Measurements from ENCODE around the gene OSBP2.

OSBP2 gene

DNA sequence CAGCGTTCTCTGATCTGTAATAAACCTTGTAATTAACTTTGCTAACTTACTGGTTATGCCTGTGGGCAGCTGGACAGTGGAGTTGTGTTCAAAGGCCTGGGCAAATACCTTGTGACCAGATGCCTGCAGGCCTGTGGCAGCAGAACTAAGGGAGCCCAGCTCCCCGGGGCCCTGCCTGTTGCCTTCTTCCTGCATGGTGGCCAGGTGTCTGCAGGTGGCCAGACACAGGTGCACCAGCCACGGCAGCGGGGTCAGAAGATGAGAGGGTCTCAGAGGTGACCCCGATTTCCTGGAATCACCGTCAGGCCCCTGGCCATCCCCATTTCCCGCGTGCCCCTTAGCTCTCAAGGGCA is 127.2 kb downstream of the OSBP2 start:
- FAIRE-seq: no peak

DNA sequence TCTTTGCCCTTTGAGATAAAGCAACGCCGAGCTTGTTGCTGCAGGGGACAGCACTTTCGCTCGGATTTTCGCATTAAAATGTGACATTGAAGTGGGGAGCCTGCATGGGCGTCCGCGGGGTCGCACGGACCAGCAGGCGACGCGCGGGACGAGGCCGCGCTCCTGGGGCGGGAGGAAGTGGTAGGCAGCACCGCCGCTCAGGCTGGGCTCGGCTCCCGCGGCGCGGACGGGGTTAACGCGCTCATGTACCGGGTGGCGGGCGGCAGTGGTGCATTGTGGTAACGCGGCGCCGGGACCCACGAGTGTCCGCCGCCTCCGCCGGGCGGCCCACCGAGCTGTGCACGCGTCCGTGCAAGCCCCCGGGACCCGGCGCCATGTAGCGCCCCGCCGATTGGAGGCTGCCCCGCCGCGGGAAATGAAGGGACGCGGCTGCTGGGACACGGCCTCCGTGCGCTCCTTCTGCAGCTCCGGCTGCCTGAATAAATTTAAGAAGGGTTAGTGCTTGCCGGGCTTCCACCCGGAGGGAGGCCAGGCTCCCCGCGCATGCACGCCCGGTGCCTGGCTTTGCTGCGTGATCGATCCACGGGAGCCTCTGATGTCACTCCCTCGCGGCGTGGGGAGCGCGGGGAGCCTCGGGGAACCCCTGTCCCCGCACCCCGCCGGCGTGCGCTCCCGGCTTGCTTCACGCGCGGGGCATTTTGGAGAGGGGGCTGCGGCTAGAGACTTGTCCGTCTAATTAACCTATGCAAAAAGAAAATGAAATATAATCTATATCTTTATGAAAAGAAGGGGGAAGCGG is 127.7 kb downstream of the OSBP2 start:
- FAIRE-seq: no peak

GRCh38 chr22:30823015-30823370 is 128.3 kb downstream of the OSBP2 start:
- FAIRE-seq: no peak

- no peak for FAIRE-seq
These were observed 129.4 kb downstream of the OSBP2 start for GRCh38 chr22:30824096-30824495.

GRCh38 chr22:30824711-30825110 is 130.0 kb downstream of the OSBP2 start:
- no peak for FAIRE-seq

DNA sequence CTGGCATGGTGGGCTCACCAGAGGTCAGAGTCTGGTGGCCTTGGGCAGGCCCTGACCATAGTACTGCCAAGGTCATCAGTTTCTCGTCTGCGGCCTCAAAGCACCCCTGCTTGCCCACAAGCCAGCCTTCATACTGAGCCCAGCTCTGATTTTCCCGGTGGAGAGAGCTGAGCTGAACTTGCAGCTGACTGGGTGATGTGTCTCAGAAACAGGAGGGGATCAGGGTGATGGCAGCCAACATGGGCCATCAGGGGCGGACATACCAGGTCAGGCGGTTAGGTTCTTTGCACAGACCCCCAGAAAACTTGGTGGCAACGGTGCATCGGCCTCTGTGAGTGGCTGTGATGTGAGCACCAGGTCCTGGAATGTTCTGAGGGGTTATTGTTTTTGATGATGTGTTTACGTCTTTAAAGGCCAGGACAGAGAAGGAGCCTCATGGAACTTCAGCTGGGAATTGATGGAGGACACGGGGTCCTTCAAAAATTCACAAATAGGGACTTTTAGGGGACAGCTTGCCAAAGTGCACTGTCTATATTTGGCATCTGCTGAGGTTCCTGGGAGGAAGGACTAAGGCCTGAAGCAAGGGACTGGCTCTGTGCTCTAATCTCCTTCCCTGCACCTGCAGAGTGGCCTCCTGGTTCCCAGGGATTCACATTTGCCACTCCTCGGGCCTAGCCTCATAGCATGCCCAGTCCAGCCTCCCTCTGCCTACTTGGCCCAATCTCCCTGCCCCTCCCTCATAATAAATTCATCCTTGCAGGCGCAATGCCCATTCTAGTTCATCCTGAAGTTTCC is 131.2 kb downstream of the OSBP2 start:
- FAIRE-seq: no peak

DNA sequence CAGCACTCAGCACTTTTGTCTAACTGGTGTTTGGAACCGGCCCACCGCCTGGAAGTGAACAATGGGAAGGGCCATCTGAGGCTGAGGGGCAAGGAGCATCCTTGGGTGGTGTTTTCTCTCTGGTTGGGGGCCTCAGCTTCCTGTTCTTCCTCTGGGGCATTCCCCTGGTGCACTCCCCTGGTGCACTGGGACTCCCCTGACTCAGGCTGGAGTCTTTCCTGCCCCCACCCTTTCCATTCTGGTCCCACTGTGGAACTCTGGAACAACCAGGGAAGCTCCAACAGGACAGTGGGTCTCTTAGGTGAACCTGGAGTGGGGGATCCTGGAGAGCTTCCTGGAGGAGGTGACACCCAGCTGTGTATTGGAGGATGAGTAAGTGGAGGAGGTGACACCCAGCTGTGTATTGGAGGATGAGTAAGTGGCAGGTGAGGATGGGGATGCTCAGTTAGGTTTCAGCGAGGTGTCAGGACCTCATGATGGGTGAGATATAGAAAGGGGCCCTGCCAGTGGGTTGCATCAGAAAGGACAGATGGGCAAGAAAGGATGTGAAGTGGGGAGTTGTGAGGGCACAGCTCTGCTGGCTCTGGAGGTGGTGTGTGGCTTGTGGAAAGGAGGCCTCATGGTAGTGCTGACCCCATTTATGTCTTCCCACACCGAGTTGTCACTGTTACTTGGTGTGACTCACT is 132.1 kb downstream of the OSBP2 start:
- FAIRE-seq: no peak

DNA sequence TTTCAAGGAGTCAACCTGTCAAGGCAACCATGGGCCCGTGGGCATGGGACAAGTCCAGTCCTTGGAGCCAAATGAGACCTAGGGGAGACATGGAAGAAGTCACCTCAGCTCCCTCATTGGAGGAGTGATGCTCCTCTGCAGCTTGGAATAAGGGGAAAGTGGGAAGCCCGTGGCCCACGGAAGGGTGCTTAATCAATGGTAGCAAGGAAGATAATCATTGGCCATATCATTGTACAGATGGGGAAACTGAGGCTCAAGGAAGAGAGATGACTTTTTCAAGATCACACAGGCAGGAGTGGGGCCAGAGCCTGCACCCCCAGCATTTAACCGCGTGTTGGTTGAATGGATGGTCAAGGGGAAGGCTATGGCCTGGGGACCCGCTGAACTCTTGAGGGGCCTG is 133.0 kb downstream of the OSBP2 start:
- no peak for FAIRE-seq

DNA sequence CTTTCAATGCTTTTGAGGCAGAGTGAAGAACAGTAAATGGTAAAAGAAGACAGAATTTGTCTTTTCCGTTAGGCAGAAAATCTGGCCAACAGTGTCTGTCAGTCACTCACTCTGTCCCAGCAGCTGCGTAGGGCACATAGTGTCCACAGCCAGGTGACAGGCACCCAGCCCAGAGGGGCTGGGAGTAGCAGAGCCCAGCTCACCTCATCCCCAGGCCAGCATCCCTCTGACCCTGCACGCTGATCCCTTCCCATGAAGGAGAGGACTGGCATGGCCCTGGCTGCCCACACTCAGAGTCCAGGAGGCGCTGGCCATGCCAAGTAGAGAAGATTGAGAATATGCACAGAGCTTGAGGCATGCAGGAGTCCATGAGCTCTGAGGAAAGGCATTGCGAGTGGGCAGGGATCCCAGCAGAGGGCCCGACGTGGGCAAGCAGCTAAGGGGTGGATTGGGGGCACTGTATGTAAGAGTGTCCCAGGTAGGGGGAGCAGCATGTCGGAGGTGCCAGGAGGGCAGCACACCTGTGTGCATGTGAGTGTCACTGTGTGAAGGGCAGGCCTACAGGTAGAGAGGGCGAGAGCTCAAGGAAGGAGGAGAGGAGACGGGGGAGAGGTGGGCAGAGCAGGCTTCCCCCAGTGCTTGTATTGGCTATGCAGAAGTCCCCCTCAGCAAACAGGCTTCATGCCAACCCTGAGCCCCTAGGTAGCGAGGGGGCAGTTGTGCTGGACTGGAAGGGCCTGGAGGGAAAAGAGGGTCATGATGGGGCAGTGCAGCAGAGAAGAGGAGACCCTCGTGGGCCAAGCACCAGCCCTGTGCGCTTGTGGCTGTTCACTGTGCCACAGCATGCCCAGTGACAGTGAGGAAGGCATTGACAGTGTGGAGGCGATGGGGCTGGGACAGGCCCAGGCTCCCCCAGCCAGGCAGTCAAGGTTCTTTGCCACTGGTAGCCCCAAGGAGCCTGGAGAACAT is 133.8 kb downstream of the OSBP2 start:
- no peak for FAIRE-seq

GRCh38 chr22:30829901-30830550 is 135.4 kb downstream of the OSBP2 start:
- FAIRE-seq: no peak

DNA sequence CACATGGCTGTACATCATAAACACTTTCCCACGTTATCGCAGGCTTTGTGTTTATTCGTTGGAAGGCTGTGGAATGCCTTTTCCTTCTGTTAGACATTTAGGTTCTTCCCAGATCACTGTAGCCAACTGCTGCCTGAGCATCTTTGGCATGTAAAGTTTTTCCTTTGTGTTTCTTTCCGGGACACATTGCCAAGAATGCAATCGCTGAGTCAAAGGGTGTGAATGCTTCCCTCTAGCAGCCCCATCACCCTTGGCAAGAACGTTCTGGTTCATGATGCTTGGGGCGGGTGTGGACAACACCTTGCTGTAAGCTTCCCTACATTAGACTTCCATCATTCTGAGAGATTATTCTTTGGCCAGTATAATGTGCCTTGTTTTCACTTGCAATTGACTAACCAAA is 136.2 kb downstream of the OSBP2 start:
- FAIRE-seq: no peak

- no peak for FAIRE-seq
These were observed 137.8 kb downstream of the OSBP2 start for GRCh38 chr22:30832407-30832987.

DNA sequence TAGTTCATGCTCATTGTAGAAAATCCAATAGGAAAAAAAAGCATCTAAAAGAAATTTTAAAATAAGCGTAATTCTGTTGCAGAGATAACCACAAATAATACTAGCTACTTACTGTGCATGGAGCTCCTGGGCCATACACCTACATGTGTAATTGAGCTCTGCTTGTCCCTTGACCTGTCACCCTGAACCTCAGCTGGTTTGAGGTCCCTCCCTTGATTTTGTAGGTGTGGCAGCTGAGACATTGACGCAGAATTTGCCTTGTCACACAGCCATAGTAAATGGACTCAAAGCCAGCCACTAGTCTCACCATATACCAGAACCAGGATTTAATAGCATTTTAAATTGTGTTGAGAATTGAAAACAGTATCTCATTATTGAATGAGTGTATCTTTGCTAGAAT is 138.6 kb downstream of the OSBP2 start:
- no peak for FAIRE-seq

- FAIRE-seq: no peak
These were observed 142.9 kb downstream of the OSBP2 start for GRCh38 chr22:30837531-30837930.

- FAIRE-seq: no peak
These were observed 143.4 kb downstream of the OSBP2 start for GRCh38 chr22:30838111-30838510.

DNA sequence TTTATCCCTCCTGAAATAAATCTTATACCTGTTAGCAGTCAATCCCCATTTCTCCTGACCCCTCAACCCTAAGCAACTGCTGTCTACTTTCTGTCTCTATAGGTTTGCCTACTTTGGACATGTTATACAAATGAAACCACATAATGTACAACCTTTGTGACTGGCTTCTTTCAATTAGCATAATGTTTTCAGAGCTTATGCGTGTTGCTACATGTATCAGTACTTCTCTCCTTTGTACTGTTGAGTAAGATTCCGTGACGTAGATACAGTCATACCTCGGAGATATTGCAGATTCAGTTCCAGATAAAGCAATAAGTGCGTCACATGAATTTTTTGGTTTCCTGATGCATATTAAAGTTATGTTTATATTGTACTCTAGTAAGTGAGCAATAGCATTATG is 146.6 kb downstream of the OSBP2 start:
- no peak for FAIRE-seq

DNA sequence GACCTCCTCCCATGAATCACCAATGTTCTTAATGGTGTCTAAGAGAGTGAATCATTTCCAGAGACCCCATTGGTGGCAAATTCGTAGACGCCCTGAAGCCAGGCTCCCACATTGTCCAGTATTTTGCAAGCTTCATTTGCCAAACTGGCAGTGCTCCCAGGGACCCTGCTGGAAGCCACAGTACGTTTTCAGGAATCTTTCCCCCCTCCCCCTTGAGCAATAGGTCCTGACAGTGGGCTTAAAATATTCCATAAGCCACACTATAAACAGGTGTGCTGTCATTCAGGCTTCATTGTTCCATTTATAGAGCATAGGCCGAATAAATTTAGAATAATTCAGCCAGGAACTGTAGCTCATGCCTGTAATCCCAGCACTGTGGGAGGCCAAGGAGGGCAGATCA is 148.6 kb downstream of the OSBP2 start:
- no peak for FAIRE-seq

DNA sequence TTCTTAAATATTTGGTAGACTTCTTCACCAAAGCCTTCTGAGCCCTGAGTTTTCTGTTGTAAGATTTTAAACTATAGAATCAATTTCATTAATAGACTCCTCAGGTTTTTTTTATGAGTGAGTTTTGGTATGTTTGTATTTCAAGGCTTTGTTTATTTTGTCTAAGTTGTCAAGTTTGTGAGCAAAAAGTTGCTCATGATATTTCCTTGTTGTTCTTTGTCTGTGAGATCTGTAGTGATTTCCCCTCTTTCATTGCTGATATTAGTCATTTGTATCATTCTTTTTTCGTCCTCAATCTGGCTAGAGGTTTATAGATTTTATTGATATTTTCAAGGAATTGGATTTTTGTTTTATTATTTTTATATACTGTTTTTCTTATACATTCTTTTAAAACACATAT is 152.9 kb downstream of the OSBP2 start:
- FAIRE-seq: peak; percentile 14

DNA sequence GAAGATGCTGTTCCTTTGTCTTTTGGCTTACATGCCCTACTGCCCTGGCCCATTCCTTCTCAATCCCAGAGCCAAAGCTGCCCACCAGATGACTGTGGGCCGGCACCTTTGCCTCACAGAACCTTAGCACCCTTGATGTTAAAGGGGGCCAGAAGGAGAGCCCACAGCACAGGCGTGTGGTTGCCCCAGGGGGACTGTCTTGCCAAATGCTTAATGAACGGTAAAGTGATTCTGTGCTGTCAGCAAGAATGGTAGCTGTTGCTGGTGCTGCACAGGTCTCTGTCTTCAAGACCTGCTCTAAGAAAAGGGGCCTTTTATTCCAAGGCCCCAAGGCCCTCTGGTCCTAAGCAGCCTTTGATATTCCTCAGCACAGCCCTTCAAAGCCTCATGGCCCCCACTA is 160.6 kb downstream of the OSBP2 start:
- no peak for FAIRE-seq

- no peak for FAIRE-seq
These were observed 161.2 kb downstream of the OSBP2 start for GRCh38 chr22:30855677-30856518.

Measured in colon (tissue), 2 donors.